Body of pancreas (tissue), 4 donors: ENCODE data around the gene TMCO4. TPM values are rescaled to one million over a fixed set of nuclear protein-coding genes. Genes with fewer than 3 reads are reported as not detected.

ENCODE experiments used
- ATAC-seq: fragments of 150-250 bp; one replicate; pipeline ENCODE4 v1.9.1; 2016
- DNase-seq, 4 donors: peaks; one replicate each; pipeline ENCODE4 v3.0.0-alpha.2; 2019
- H3K27ac ChIP-seq, 4 donors: fragments of 200-600 bp; sonication (generic); 1 replicate in 3 of 4; 2 replicates in 1 of 4; pipeline versions ENCODE4 v1.5.1 to v1.6.1; 2016 to 2019; ENCODE audit warnings: mild to moderate bottlenecking in 1 of 4, mixed read lengths in 1 of 4, moderate library complexity in 1 of 4
- H3K27me3 ChIP-seq, 2 donors: fragments of 200-600 bp; sonication (generic); one replicate each; pipeline ENCODE4 v1.6.0; 2016; ENCODE audit warnings: mild to moderate bottlenecking in 1 of 2
- H3K36me3 ChIP-seq, 2 donors: fragments of 200-600 bp; sonication (generic); replicated peaks in 1 of 2; 2 replicates each; pipeline ENCODE4 v1.5.1; 2016; ENCODE audit warnings: low read depth in 2 of 2; ENCODE audit not compliant: insufficient read depth in 1 of 2
- H3K4me1 ChIP-seq: fragments of 200-600 bp; sonication (generic); one replicate; pipeline ENCODE4 v1.6.0; 2016
- H3K4me3 ChIP-seq, 2 donors: fragments of 200-600 bp; sonication (generic); 1 replicate in 1 of 2; 2 replicates in 1 of 2; pipeline ENCODE4 v1.5.1; 2016 to 2019
- H3K9me3 ChIP-seq, 3 donors: fragments of 200-600 bp; sonication (generic); 1 replicate in 2 of 3; 2 replicates in 1 of 3; pipeline ENCODE4 v1.5.1; 2016
- POLR2A ChIP-seq, 3 donors: fragments of 450-650 bp; IDR thresholded peaks; one replicate each; pipeline ENCODE4 v1.6.1; 2016; ENCODE audit warnings: antibody characterized with exemption in 3 of 3, mild to moderate bottlenecking in 2 of 3
- WGBS, 2 donors: methylation state at CpG; one replicate each; pipeline ENCODE4 v1.1.5; 2017; 5-methylcytosine and 5-hydroxymethylcytosine counted together
- intact Hi-C: fragments of 100-400 bp; cut with DNase I; formaldehyde crosslinking; loops from one replicate; pipeline ENCODE4 v1.15.1; 2023
- total RNA-seq, 2 donors: library from RNA; depleted of rRNA; stranded (reverse); fragments of >200 nt; gene quantifications; one replicate each; pipeline ENCODE4 v1.1.0, GENCODE V29; 2016
- TF ChIP-seq, protein P1 (sequence below), 7 experiments: fragments of 450-650 bp in 4 of 7; fragments of 200-600 bp in 3 of 7; sonication (generic) in 3 of 7; IDR thresholded peaks; one replicate each; pipeline ENCODE4 v1.5.1; 2016 to 2019; ENCODE audit warnings: antibody characterized with exemption in 7 of 7

The TMCO4 gene
- total RNA-seq, 2 donors from 2014 or later: 31.3 to 36.3 TPM

DNA sequence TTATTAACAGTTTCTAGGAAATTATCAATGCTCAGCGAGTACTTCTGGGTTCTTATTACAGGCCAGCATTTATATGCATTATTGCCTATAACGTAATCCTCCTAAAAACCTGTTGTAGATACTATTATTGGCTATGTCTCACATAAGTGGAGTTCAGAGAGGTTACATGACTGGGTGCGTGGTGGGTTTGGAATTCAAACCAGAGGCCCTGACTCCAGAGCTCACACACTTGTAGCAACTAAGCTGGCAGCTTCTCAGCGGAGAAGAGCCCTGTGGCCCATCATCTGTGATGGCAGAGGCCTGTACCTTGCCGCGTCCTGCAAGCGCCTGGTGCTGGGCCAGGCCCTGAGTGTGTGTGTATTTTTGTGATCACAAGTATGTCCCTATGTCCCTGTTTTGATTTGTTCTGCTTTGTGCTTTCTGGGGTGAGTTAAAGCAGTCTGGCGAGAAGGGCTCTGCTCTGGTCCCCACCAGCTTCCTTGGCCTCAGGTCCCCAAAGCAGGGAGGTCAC, 68.3 kb downstream of the TMCO4 start:
- ATAC-seq (no peak), DNase-seq (no peak)
- no peaks in the 10 kb centered on the region for H3K9me3 ChIP-seq
- H3K27me3 ChIP-seq: no peaks in the 10 kb centered on the region
- no peak overlapping the region for H3K4me3 ChIP-seq
- WGBS, 2 donors: 94 to 96% methylated on average over 7 to 8 of the region's 8 CpGs
- no peak for TF ChIP-seq POLR2A (IDR thresholded peaks at IDR 0.05)
- TF ChIP-seq, protein P1, sequence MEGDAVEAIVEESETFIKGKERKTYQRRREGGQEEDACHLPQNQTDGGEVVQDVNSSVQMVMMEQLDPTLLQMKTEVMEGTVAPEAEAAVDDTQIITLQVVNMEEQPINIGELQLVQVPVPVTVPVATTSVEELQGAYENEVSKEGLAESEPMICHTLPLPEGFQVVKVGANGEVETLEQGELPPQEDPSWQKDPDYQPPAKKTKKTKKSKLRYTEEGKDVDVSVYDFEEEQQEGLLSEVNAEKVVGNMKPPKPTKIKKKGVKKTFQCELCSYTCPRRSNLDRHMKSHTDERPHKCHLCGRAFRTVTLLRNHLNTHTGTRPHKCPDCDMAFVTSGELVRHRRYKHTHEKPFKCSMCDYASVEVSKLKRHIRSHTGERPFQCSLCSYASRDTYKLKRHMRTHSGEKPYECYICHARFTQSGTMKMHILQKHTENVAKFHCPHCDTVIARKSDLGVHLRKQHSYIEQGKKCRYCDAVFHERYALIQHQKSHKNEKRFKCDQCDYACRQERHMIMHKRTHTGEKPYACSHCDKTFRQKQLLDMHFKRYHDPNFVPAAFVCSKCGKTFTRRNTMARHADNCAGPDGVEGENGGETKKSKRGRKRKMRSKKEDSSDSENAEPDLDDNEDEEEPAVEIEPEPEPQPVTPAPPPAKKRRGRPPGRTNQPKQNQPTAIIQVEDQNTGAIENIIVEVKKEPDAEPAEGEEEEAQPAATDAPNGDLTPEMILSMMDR (IDR thresholded peaks at IDR 0.05): no peak
- peaks cover 8% of the 10 kb centered on the region for H3K4me1 ChIP-seq
- no peak overlapping the region for H3K27ac ChIP-seq
- intact Hi-C loops: no loop called here
- peaks cover 0 to 12% of the 10 kb centered on the region in 2 donors for H3K36me3 ChIP-seq

DNA sequence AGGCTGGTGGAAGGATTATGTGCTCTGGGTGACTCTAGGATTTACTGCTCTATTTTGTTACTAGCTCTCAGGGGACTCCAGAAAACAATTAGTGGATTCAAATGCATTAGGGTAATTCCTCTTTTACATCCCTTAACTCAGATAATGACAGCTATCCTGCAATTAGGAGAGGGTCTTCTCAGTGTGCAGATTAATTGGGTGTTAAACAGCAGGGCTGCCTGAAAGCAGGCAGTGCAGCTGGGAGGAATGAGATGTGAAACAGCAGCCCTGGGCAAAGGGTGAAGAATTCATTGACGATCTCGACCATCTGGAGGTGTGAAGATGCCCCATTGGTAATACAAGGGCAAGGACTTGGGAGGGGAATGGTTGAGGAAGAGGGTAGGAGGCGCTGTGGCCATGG, 68.9 kb downstream of the TMCO4 start:
- H3K27ac ChIP-seq: no peak overlapping the region
- ATAC-seq (no peak), DNase-seq (no peak)
- H3K36me3 ChIP-seq: peaks cover 0 to 15% of the 10 kb centered on the region in 2 donors
- WGBS, 2 donors: 90 to 93% methylated on average over 3 of the region's 3 CpGs
- H3K4me1 ChIP-seq: peaks cover 8% of the 10 kb centered on the region
- TF ChIP-seq, protein P1 (IDR thresholded peaks at IDR 0.05): no peak
- TF ChIP-seq POLR2A (IDR thresholded peaks at IDR 0.05): no peak
- no peaks in the 10 kb centered on the region for H3K27me3 ChIP-seq
- H3K9me3 ChIP-seq: no peaks in the 10 kb centered on the region
- no peak overlapping the region for H3K4me3 ChIP-seq
- intact Hi-C loops: no loop called here

DNA sequence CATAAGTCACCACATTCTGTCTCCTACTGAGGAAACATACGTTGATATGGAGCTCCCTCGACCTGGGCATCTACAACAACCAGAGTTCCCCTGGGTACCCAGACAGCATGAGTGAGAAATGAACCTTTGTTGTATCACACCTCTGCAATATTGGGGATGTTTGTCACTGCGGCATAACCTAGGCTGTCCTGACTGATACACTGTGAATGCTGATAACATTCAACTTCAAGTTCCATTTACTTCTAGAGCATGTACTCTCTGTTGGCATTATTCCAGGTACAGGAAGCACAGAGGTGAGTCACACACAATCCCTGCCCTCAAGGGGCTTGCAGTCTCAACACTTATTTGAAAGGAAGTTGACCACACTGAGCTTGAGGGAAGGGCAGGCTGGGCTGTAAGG, 69.5 kb downstream of the TMCO4 start:
- Histone ChIP-seq H3K27ac (no peak overlapping the region), H3K4me1 (peaks cover 8% of the 10 kb centered on the region), H3K27me3 (no peaks in the 10 kb centered on the region), H3K36me3 (peaks cover 0 to 19% of the 10 kb centered on the region in 2 donors), H3K9me3 (no peaks in the 10 kb centered on the region), H3K4me3 (no peak overlapping the region)
- TF ChIP-seq, protein P1 (IDR thresholded peaks at IDR 0.05): no peak
- no peak for TF ChIP-seq POLR2A (IDR thresholded peaks at IDR 0.05)
- intact Hi-C loops: no loop called here
- ATAC-seq (no peak), DNase-seq (no peak)
- WGBS, 2 donors: 93 to 94% methylated on average over 3 of the region's 3 CpGs

DNA sequence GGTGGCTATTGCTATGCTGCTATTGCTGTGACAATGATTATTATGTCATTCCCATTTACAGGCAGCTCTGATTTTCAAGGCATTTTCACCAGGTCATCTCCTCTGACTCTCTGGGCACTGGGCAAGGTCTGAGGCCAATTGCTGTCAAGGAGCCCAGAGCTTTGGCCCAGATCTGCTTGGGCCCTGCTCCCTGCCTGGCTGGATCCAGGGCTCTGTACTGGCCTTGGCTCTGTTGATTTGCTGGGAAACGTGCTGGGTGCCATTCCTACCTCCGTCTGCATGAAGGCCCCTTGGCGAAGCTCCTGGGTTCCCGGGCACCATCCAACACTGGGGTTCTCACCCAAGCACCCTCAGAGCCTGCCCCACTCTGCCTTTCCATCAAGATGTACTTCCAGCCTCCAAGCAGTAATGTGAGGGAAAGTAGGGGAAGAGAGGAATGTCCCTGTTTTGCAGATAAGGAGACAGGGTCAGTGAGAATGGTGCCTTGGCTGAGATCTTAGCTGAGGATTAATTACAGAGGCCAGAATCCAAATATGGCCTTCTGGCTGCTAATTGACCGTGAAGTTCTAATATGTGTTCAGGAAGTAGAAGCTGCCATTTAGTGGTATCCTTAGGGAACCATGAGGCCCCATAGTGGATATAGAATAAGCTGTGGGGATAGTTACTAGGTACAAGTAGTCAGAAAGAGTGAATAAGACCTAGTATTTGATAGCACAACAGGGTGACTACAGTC, 71.1 kb downstream of the TMCO4 start:
- 86 to 88% methylated on average over 5 of the region's 5 CpGs for WGBS, 2 donors
- intact Hi-C loops: no loop called here
- no peaks in the 10 kb centered on the region for H3K4me1 ChIP-seq
- no peak for DNase-seq
- TF ChIP-seq, protein P1 (IDR thresholded peaks at IDR 0.05): no peak
- TF ChIP-seq POLR2A (IDR thresholded peaks at IDR 0.05): no peak
- H3K27me3 ChIP-seq: no peaks in the 10 kb centered on the region
- no peak overlapping the region for H3K27ac ChIP-seq
- H3K4me3 ChIP-seq: no peak overlapping the region
- no peak for ATAC-seq
- no peaks in the 10 kb centered on the region for H3K9me3 ChIP-seq
- H3K36me3 ChIP-seq: peaks cover 0 to 16% of the 10 kb centered on the region in 2 donors

DNA sequence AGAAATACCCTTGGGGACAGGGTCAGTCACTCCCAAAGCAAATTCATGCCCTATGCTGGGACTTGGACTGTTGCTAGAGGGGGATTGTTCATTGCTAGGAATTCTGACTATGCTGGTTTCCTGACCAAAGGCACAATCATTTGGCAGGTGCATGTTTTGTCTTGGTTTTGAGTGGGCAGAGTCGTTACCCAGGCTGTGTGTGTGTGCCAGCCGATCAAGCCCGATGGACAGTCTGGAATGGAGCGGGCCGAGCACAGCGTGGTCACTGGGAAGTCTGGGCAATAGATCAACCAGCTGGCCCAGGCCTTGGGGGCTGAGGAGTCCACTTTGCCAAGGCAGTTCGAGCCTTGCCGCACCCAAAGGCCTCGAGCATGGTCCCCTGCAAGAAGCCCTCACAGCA, 74.1 kb downstream of the TMCO4 start:
- WGBS, 2 donors: 95% methylated on average over 9 of the region's 9 CpGs; no CpG with 5 or more reads in 1 of the 2 donors

More for the DNA sequence above, 74.1 kb downstream of the TMCO4 start:
- intact Hi-C loops: no loop called here
- Histone ChIP-seq H3K4me1 (no peaks in the 10 kb centered on the region), H3K27me3 (no peaks in the 10 kb centered on the region), H3K4me3 (no peak overlapping the region), H3K9me3 (no peaks in the 10 kb centered on the region), H3K27ac (no peak overlapping the region), H3K36me3 (peaks cover 0 to 16% of the 10 kb centered on the region in 2 donors)
- ATAC-seq (no peak), DNase-seq (no peak)
- TF ChIP-seq, protein P1 (IDR thresholded peaks at IDR 0.05): no peak
- TF ChIP-seq POLR2A (IDR thresholded peaks at IDR 0.05): no peak
